ENCODE measurements around the gene RAB33A.

DNA sequence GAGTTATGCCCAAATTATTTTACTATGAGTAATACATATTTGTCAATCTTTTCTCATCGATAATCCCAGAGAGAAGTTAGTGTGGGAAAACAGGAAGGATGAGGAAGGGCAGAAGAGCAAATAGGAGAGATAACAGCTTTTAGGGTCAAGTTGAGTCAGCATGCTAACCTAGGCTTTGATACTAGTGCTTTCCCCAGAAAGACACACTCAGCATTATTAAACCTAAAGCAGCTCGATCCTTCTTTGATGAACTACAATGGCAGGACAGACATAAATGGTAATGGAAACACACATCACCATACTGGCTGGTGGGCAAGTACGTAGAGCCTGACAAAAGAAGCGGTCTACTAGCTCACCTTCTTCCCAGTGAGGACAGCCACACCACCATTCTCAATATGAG, 26.6 kb upstream of the RAB33A start:
- TF ChIP-seq, protein P1, sequence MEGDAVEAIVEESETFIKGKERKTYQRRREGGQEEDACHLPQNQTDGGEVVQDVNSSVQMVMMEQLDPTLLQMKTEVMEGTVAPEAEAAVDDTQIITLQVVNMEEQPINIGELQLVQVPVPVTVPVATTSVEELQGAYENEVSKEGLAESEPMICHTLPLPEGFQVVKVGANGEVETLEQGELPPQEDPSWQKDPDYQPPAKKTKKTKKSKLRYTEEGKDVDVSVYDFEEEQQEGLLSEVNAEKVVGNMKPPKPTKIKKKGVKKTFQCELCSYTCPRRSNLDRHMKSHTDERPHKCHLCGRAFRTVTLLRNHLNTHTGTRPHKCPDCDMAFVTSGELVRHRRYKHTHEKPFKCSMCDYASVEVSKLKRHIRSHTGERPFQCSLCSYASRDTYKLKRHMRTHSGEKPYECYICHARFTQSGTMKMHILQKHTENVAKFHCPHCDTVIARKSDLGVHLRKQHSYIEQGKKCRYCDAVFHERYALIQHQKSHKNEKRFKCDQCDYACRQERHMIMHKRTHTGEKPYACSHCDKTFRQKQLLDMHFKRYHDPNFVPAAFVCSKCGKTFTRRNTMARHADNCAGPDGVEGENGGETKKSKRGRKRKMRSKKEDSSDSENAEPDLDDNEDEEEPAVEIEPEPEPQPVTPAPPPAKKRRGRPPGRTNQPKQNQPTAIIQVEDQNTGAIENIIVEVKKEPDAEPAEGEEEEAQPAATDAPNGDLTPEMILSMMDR (IDR thresholded peaks at IDR 0.05), result no peak
- TF ChIP-seq EZH2 (IDR thresholded peaks at IDR 0.05) (no peak), EZH2phosphoT487 (IDR thresholded peaks at IDR 0.05) (no peak)
